ENCODE measurements around the gene APEH.

The APEH gene

GRCh38 chr3:49673715-49674496 is at the start of gene APEH:
Gene APEH, plus strand, starts transcription at chr3:49674351. Its CDS starts 51 bp downstream, at chr3:49674402.
- peak; percentile 100 for DNase-seq

- DNase-seq: no peak
Observed at GRCh38 chr3:49625071-49625470, 49.1 kb upstream of the APEH start.

- peak; percentile 24 for DNase-seq
Observed at GRCh38 chr3:49626101-49626581, 48.0 kb upstream of the APEH start.

GRCh38 chr3:49626796-49627195 is 47.4 kb upstream of the APEH start:
- no peak for DNase-seq

- DNase-seq: no peak
Observed at GRCh38 chr3:49627634-49628033, 46.5 kb upstream of the APEH start.

GRCh38 chr3:49628249-49628648 is 45.9 kb upstream of the APEH start:
- no peak for DNase-seq

GRCh38 chr3:49629451-49629850 is 44.7 kb upstream of the APEH start:
- DNase-seq: no peak

GRCh38 chr3:49629866-49630265 is 44.3 kb upstream of the APEH start:
- DNase-seq: no peak

- no peak for DNase-seq
Observed at GRCh38 chr3:49630784-49631183, 43.4 kb upstream of the APEH start.

- DNase-seq: no peak
Observed at GRCh38 chr3:49634736-49635135, 39.4 kb upstream of the APEH start.

- peak; percentile 32 for DNase-seq
Observed at GRCh38 chr3:49636883-49637609, 37.1 kb upstream of the APEH start.

- DNase-seq: no peak
Observed at GRCh38 chr3:49638445-49638844, 35.7 kb upstream of the APEH start.

- no peak for DNase-seq
Observed at GRCh38 chr3:49639551-49639950, 34.6 kb upstream of the APEH start.

- no peak for DNase-seq
Observed at GRCh38 chr3:49641292-49641691, 32.9 kb upstream of the APEH start.

- DNase-seq: no peak
Observed at GRCh38 chr3:49641921-49642707, 32.0 kb upstream of the APEH start.

GRCh38 chr3:49642708-49643145 is 31.4 kb upstream of the APEH start:
- no peak for DNase-seq

- no peak for DNase-seq
Observed at GRCh38 chr3:49644684-49645083, 29.5 kb upstream of the APEH start.

- no peak for DNase-seq
Observed at GRCh38 chr3:49646236-49646635, 27.9 kb upstream of the APEH start.

- no peak for DNase-seq
Observed at GRCh38 chr3:49647741-49648140, 26.4 kb upstream of the APEH start.

GRCh38 chr3:49648354-49649019 is 25.7 kb upstream of the APEH start:
- DNase-seq: no peak

GRCh38 chr3:49649576-49649975 is 24.6 kb upstream of the APEH start:
- no peak for DNase-seq

GRCh38 chr3:49650177-49650576 is 24.0 kb upstream of the APEH start:
- DNase-seq: no peak

GRCh38 chr3:49650637-49651036 is 23.5 kb upstream of the APEH start:
- no peak for DNase-seq
